Lower leg skin (tissue), 4 donors: ENCODE data around the gene TUT4. TPM values are rescaled to one million over a fixed set of nuclear protein-coding genes. Genes with fewer than 3 reads are reported as not detected.

ENCODE experiments used
- DNase-seq, 2 donors: peaks; one replicate each; pipeline ENCODE4 v3.0.0-alpha.2; 2019; ENCODE audit warnings: low spot score in 2 of 2
- H3K4me3 ChIP-seq: fragments of 200-600 bp; sonication (generic); 2 replicates; pipeline ENCODE4 v1.5.1; 2017; ENCODE audit warnings: mild to moderate bottlenecking, low read depth; ENCODE audit not compliant: poor library complexity, severe bottlenecking
- POLR2A ChIP-seq, 2 donors: fragments of 450-650 bp; IDR thresholded peaks; one replicate each; pipeline ENCODE4 v1.6.1; 2016 to 2017; ENCODE audit warnings: antibody characterized with exemption in 2 of 2, mild to moderate bottlenecking in 1 of 2, moderate library complexity in 1 of 2
- WGBS, 2 donors: methylation state at CpG; one replicate each; pipeline ENCODE4 v1.1.5; 2018; 5-methylcytosine and 5-hydroxymethylcytosine counted together
- intact Hi-C: fragments of 100-400 bp; cut with DNase I; formaldehyde crosslinking; loops from one replicate; pipeline ENCODE4 v1.15.0; 2023; ENCODE audit warnings: low total_unique reads
- total RNA-seq, 4 donors: library from RNA; depleted of rRNA; stranded (reverse); fragments of >200 nt; gene quantifications; one replicate each; pipeline ENCODE4 v1.1.0, GENCODE V29; 2016
- TF ChIP-seq, protein P1 (sequence below), 3 donors: fragments of 450-650 bp; IDR thresholded peaks; one replicate each; pipeline ENCODE4 v1.5.1; 2016; ENCODE audit warnings: antibody characterized with exemption in 3 of 3, mild to moderate bottlenecking in 3 of 3, moderate library complexity in 2 of 3

Gene TUT4
- total RNA-seq, 4 donors from 2014 or later: 36.8 to 94.0 (median 52.0) TPM

GRCh38 chr1:52520148-52520547 is 32.7 kb downstream of the TUT4 start:
- TF ChIP-seq, protein P1, sequence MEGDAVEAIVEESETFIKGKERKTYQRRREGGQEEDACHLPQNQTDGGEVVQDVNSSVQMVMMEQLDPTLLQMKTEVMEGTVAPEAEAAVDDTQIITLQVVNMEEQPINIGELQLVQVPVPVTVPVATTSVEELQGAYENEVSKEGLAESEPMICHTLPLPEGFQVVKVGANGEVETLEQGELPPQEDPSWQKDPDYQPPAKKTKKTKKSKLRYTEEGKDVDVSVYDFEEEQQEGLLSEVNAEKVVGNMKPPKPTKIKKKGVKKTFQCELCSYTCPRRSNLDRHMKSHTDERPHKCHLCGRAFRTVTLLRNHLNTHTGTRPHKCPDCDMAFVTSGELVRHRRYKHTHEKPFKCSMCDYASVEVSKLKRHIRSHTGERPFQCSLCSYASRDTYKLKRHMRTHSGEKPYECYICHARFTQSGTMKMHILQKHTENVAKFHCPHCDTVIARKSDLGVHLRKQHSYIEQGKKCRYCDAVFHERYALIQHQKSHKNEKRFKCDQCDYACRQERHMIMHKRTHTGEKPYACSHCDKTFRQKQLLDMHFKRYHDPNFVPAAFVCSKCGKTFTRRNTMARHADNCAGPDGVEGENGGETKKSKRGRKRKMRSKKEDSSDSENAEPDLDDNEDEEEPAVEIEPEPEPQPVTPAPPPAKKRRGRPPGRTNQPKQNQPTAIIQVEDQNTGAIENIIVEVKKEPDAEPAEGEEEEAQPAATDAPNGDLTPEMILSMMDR (IDR thresholded peaks at IDR 0.05): no peak
- no peak for TF ChIP-seq POLR2A (IDR thresholded peaks at IDR 0.05)
- WGBS, 2 donors: 91 to 92% methylated on average over 2 of the region's 2 CpGs
- DNase-seq: no peak
- H3K4me3 ChIP-seq: no peak overlapping the region
- intact Hi-C loops: no loop called here

DNA sequence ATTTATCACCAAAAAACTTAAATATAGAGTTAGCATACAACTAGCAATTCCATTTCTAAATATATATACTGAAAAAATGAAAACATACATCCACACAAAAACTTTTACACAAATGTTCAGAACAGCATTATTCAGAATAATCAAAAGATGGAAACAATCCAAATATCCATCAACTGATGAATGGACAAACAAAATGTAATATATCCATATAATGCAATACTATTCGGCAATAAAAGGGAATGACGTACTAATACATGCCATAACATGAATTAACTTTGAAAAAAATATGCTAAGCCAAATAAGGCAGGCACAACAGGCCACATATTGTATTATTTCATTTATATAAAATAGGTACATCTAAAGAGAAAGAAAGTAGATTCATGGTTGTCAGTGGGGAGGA is 33.9 kb downstream of the TUT4 start:
- no peak overlapping the region for H3K4me3 ChIP-seq
- DNase-seq: no peak
- WGBS, 2 donors: 73% methylated on average over 2 of the region's 2 CpGs
- intact Hi-C loops: no loop called here
- TF ChIP-seq POLR2A (IDR thresholded peaks at IDR 0.05): no peak
- TF ChIP-seq, protein P1 (IDR thresholded peaks at IDR 0.05): no peak

DNA sequence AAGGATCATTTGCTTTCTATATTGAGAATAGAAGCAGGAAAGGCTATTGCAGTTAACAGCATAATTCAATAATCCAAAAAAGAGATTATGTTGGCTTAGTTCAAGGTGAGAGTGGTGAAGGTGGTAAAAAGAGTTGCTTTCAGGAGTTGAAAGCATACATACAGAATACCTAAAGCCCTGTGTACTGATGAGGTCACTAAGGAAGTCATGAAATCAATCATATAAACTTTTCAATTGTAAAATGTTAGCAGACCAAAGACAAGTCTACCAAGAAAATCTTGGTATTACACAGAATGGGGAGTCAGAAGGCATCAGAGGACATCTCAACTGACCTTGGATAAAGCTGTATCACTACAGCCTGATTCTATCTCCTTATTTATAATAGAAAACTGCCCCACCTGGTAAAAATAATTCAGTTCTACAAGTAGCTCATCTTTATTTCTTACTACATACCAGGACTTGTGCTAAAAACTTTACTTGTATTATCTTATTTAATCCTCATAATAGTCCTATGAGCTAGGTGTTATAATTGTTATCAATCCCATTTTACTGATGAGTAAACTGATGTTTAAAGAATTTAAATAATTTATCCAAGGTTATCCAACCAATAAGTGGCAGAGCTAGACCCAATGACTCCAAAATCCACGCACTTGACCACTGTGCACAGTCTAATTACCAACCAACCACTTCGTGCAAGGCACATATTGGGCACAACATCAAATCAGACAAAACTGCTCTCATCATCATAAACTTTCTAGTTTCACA is 40.9 kb downstream of the TUT4 start:
- no peak for DNase-seq
- TF ChIP-seq, protein P1 (IDR thresholded peaks at IDR 0.05): no peak
- TF ChIP-seq POLR2A (IDR thresholded peaks at IDR 0.05): no peak
- no peak overlapping the region for H3K4me3 ChIP-seq
- intact Hi-C loops: no loop called here
- 97 to 98% methylated on average over 2 of the region's 2 CpGs for WGBS, 2 donors

DNA sequence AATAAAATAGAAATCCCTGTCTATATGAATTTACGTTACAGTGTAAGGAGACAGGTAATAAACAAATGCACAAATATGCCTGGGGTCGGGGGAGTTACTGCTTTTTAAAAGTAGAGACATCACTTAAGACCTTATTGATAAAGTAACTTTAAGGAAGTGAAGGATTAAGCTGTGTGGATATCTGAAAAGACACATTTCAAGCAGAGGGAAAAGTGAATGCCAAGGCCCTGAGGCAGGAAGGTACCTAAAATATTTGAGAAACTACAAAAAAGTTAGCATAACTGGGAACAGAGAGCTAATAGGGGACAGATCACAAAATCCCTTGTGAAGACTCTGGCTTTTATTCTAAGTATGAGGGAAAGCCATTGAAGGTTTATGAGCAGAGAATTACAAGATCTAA is 41.5 kb downstream of the TUT4 start:
- intact Hi-C loops: no loop called here
- DNase-seq: no peak
- TF ChIP-seq, protein P1 (IDR thresholded peaks at IDR 0.05): no peak
- no peak for TF ChIP-seq POLR2A (IDR thresholded peaks at IDR 0.05)
- no peak overlapping the region for H3K4me3 ChIP-seq
- WGBS, 2 donors: 81 to 86% methylated on average over 2 of the region's 2 CpGs

- H3K4me3 ChIP-seq: no peak overlapping the region
- DNase-seq: no peak
- WGBS, 2 donors: 60 to 92% methylated on average over 3 of the region's 3 CpGs
- no peak for TF ChIP-seq POLR2A (IDR thresholded peaks at IDR 0.05)
- TF ChIP-seq, protein P1 (IDR thresholded peaks at IDR 0.05): no peak
- intact Hi-C loops: no loop called here
Observed at GRCh38 chr1:52506920-52507546, 45.9 kb downstream of the TUT4 start.
